COLO829 (cell line): ENCODE data around the gene MTX1.

Source experiments
- DNase-seq: peaks from one replicate; pipeline ENCODE4 v3.0.0; 2012; ENCODE audit warnings: low spot score

MTX1 gene

GRCh38 chr1:155261852-155262673 lies 53.6 kb downstream of the MTX1 start, which contains the start of gene SCAMP3:
Gene SCAMP3 (minus strand): TSS chr1:155262360. CDS start chr1:155262151, 209 bp downstream.
- DNase-seq: peak; percentile 100

DNA sequence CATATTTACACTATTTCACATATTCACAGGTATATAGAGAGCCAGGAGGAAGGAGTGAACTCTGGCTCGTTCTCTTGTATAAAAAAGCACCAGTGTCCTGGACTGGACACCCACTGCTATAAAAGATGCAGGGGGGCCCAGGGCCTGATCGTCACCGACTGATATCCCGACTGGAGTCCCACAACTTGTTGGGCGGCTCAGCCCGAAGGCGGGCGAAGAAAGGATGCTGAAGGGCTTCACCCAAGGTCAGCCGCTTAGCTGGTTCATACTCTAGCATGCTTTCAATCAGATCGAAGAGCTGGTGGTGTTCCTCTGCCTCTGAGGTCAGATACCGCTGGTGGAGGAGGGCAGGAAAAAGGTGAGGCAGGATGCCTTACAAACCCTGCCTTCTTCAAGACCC lies 54.6 kb downstream of the MTX1 start:
- DNase-seq: no peak
